HG03135 (cell line): ENCODE measurements around the gene SPRED3.
"Not testable (repeated sequence)": the region's sequence is repeated elsewhere in the genome, so short reads cannot be mapped to it uniquely, and the experiment has no call there.

Experiments used
- ATAC-seq: cut with Tn5 transposase; IDR thresholded peaks from one replicate; pipeline ENCODE4 v1.9.1; 2021; ENCODE audit warnings: mild to moderate bottlenecking, moderate library complexity; ENCODE audit not compliant: unreplicated experiment

The SPRED3 gene

DNA sequence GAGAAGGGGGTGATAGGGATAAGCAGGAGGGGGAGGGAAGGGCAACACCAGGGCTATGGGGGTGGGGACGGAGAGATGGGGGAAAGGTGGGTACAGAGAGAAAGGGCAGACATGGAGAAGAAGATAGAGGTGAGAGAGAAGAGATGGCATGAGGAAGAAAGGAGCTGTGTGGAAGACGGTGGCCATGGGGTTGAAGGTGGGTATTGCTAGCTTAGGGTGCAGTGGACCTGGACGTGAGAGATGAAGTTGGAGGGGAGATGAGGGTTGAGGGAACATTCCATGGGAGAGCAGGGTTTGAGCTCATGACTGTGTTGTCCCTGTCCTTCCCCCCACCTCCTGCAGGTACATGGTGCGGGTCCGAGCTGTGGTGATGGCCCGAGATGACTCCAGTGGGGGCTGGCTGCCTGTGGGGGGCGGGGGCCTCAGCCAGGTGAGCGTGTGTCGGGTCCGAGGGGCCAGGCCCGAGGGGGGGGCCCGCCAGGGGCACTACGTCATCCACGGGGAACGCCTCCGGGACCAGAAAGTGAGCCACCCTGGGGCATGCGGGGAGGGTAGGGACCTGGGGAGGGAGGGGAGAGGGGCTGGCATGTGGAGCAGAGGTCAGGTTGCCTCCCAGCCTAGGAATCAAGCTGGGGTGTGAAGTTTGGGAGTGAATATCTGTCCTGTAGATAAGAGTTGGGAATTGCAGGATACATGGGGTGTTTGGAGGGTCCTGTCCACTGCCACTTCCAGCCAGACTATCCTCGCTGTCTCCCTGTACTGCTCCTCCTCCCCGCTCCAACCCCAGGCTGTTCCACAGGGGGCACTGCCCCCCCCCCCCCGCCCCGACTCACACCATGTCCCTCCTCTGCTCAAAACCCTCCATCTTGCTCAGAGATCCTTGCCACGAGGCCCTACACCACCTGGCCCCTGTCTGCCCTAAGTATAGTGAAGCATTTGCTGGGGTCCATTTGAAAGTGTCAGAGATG is 1.7 kb downstream of the SPRED3 start:
- ATAC-seq, result no peak

- ATAC-seq, result no peak
Observed at GRCh38 chr19:38391911-38392464, 3.5 kb downstream of the SPRED3 start.

- no peak for ATAC-seq
Observed at GRCh38 chr19:38392707-38393308, 4.3 kb downstream of the SPRED3 start.

DNA sequence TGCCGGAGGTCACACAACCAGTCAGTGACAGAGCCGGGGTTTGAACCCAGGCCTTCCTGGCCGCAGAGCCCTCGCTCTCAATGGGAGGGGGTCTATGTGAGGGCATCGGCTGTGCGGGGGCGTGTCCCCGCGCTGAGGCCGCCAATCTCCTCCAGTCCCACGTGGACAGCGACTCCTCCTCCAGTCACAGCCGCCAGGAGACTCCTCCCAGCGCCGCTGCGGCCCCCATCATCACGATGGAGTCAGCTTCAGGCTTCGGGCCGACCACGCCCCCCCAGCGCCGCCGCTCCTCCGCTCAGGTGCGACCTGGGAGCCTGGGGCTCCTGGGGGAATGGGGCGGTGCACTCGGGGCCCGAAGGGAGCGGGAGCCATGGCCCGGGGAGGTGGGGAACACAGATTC is 6.0 kb downstream of the SPRED3 start:
- no peak for ATAC-seq

DNA sequence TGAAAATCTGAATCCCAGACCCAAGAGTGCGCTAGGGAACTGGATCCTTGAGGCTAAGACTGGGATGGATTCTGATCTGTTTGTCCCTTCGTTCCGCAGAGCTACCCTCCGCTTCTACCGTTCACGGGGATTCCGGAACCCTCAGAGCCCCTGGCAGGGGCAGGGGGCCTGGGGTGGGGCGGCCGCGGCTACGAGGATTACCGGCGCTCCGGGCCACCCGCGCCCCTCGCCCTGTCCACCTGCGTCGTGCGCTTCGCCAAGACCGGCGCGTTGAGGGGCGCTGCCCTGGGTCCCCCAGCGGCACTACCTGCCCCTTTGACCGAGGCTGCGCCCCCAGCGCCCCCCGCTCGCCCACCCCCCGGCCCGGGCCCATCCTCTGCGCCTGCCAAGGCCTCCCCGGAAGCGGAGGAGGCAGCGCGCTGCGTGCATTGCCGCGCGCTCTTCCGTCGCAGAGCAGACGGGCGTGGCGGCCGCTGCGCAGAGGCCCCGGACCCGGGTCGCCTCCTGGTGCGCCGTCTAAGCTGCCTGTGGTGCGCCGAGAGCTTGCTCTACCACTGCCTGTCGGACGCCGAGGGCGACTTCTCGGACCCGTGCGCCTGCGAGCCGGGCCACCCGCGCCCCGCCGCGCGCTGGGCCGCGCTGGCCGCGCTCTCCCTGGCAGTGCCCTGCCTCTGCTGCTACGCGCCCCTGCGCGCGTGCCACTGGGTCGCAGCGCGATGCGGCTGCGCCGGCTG is 7.1 kb downstream of the SPRED3 start:
- ATAC-seq, result no peak

DNA sequence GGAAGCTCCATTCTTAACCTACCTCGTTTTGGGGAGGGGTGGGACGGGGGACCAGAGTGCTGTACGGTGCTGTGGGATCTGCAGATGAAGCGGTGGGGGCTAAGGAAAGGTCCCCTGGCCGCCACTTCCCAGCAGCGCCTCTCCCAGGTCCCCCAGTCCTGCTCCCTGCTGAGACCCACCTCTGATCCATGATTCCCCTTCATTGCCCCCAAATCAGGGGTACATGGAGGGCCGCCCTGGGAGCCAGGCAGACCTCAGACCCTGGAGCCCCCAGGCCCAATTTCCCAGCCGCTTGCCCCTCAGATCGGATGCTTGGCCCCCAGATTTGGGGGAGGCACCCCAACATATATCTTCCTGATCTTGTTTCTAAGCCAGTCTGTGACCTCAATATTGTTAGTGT is 10.6 kb downstream of the SPRED3 start:
- no peak for ATAC-seq

DNA sequence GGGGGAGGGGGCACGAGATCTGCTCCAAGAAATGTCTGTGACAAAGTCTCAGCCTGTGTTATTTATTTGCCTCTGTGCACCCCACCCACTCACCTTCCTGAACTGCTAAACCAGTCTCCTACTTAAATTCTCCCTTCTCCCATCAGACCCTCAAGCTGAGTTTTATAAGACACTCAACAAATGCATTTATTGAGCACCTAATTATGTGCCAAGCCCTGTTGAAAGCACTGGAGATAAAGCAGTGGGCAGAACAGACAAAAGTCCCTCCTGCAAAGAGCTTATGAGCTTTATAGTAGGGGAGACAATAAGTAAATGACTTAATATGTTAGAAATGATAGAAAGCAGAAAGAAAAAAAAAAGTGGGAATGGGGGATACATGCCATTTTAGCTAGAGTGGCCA is 11.0 kb downstream of the SPRED3 start:
- ATAC-seq, result no peak

- ATAC-seq, result no peak
Observed at GRCh38 chr19:38400361-38400760, 11.9 kb downstream of the SPRED3 start.

DNA sequence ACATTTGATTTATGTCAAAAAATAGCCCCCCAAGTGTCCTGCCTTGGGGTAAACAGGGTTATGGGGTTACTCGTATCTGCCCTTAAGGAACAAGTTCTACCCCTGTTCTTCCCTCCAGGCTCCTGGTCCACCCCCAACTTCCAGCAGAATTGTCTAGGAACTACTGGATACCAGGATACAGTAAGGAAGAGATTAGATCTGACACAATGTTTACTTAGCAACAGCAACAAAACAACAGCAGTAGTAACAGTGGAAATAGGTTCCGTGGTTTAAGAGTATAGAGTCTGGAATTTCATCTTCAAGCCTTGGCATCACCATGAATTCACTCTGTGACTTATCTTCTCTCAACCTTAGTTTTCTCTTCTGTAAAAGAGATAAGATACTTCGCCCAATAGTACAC is 12.7 kb downstream of the SPRED3 start:
- ATAC-seq, result no peak

GRCh38 chr19:38402623-38402966 is 14.1 kb downstream of the SPRED3 start:
- ATAC-seq, result no peak

DNA sequence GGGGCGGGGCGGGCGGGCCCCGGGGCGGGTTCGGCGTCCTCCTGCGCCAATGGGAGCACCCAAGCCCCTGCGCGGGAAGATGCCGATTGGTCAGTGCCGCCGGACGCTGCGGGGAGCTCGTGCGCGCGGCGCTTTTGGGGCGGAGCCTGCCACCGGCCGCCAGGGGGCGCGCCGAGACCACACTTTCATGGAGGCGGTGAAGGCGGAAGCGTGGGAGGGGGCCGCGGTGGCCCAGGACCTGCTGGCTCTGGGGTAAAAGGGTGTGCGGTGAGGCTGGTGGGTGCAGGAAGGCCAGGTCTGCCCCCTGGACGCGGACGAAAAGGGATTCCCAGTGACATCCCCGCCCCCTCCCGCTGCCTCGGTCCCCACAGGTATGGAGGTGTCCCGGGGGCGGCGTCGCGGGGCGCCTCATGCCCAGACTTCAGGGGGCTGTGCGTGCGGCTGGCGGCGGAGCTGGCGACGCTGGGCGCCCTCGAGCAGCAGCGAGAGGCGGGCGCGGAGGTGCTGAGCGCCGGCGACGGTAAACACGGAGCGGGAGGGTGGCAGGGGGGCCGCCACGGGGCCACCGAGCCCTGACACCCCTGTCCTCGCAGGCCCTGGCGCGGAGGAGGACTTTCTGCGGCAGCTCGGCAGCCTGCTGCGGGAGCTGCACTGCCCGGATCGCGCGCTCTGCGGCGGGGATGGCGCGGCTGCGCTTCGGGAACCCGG is 14.6 kb downstream of the SPRED3 start, which contains the start of gene FAM98C:
Gene FAM98C (plus strand): TSS at position 127 of the 708 bp plus-strand sequence. CDS start 61 bp downstream, at position 188.
- ATAC-seq, result peak; percentile 90

DNA sequence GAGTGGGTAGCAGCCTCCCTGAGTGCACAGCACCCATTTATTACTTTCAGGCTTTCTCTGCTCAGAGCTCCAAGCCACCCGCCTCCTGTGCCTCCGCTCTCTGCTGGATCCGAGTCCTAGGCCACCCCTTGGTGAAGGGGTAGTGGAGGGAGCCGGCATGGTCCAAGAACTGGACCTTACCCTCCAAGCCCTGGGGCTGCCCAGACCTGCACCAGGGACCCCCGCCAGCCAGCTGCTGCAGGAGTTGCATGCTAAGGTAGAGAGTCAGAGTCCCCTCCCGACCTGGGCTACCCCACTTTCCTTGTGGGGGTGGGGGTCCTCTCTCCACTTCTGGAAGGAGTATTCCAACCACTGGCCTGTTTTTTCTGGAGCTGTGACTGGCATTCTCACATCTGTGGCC is 16.4 kb downstream of the SPRED3 start:
- no peak for ATAC-seq

DNA sequence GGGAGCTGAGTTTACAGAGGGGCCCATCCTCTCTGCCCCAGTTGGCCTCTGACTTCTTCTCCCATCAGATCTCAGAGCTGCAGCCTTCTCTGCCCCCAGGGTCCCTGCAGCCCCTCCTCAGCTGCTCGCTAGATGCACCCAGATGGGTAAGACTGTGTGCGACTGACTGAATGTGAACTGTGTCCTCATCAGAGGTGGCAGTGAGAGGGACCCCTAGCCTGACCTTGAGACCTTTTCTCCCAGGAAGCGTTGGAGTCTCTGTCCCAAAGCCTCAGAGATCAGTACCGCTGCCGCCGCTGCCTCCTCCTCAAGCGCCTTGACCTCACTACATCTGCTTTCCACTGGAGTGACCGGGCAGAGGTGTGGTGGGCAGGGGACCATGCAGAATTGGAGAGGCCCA is 16.8 kb downstream of the SPRED3 start:
- no peak for ATAC-seq

DNA sequence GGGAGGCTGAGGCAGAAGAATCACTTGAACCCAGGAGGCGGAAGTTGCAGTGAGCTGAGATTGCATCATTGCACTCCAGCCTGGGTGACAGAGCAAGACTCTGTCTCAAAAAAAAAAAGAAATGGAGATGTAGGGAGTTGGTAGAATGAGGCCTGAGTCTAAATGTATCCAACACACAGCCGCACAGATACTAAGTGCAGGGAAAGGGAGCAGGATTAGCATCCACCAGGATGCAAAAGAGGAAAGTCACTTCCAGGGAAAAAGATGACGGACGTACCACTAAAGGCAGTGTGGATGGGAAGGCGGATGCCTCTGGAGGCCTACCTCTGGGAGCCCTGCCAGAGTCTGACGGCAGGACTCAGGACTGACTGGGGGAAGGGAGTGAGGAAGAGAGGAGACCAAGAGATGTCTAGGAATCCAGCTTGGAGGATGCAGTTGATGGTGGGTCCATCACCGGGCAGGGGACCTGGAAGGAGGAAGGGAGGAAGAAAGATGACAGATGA is 21.2 kb downstream of the SPRED3 start:
- no peak for ATAC-seq

DNA sequence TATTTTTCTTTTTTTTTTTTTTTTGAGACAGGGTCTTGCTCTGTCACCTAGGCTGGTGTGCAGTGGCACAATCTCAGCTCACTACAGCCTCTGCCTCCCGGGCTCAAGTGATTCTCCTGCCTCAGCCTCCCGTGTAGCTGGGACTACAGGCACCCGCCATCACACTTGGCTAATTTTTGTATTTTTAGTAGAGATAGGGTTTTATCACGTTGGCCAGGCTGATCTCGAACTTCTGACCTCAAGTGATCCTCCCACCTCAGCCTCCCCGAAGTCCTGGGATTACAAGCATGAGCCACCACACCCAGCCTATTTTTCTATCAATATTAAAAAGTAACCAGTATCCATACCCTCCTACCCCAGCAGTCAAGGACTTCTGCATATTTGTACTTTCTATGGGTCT is 21.9 kb downstream of the SPRED3 start:
- not testable (repeated sequence) for ATAC-seq

- no peak for ATAC-seq
Observed at GRCh38 chr19:38411041-38411712, 22.7 kb downstream of the SPRED3 start.

DNA sequence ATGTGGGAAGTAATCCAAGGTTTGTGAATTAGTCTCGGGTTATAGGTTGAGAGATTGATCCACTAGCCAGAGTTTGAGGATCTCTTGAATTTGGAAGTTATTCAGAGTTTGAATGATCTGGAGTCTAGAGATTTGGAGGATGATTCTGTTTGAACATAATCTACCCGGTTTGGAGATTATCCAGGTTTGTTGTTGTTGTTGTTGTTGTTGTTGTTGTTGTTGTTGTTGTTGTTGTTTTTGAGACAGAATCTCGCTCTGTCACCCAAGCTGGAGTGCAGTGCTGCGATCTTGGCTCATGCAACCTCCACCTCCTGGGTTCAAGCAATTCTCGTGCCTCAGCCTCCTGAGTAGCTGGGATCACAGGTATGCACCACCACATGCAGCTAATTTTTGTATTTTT is 23.4 kb downstream of the SPRED3 start:
- ATAC-seq, result not testable (repeated sequence)

- ATAC-seq, result no peak
Observed at GRCh38 chr19:38412491-38412890, 24.0 kb downstream of the SPRED3 start.

DNA sequence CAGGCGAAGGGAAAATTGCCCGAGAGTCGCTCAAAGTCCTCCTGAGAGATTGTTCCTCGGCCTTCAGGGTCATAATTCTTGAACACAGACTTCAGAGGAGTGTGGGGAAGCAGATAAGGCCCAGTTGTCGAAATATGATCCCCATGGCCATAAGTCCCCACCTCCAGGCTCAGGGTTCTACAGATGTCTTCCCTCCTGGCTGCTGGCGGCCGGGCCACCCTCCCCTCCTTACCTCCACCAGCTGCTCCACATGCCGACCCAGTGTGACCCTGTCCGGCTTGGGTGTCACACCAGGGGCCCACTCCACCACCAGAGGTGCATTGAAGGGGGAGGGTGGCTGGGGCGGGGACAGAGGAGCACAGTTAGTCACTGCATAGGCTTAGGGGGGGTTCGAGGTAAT is 24.5 kb downstream of the SPRED3 start:
- no peak for ATAC-seq

DNA sequence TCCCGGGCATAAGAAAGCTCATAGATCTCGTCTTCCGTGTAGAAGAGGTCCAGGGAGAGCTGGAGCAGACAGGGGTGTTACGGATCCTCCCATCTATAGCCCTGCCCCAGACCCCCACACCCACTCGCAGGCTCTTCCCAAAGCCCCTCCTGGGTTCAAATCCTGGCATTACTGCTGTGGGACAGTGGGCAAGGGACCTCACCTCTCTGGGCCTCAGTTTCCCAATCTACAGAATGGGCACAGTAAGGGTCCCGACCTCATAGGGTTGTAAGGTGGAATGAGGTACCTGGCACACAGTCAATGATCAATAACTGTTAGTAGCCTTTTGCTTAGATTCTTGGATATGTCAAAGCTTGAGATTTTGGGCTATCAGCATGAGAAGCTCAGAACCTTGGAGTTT is 24.9 kb downstream of the SPRED3 start:
- no peak for ATAC-seq
